HuH-7 (cell line): Measurements from ENCODE around the gene ZNF488.

Source experiments
- DNase-seq: peaks from one replicate; pipeline ENCODE4 v3.0.0; 2011; ENCODE audit warnings: low spot score

ZNF488 gene

DNA sequence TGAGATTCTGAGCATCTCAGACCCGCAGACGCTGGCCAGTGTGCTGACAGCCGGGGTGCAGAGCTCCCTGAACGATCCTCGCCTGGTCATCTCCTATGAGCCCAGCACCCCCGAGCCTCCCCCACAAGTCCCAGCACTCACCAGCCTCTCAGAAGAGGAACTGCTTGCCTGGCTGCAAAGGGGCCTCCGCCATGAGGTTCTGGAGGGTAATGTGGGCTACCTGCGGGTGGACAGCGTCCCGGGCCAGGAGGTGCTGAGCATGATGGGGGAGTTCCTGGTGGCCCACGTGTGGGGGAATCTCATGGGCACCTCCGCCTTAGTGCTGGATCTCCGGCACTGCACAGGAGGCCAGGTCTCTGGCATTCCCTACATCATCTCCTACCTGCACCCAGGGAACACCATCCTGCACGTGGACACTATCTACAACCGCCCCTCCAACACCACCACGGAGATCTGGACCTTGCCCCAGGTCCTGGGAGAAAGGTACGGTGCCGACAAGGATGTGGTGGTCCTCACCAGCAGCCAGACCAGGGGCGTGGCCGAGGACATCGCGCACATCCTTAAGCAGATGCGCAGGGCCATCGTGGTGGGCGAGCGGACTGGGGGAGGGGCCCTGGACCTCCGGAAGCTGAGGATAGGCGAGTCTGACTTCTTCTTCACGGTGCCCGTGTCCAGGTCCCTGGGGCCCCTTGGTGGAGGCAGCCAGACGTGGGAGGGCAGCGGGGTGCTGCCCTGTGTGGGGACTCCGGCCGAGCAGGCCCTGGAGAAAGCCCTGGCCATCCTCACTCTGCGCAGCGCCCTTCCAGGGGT, 35.2 kb downstream of the ZNF488 start:
- DNase-seq, result no peak

- DNase-seq, result no peak
Measured at GRCh38 chr10:47348138-47348651, 35.9 kb downstream of the ZNF488 start, which contains the start of gene RBP3. Gene RBP3, plus strand, starts transcription at chr10:47348363. Its CDS starts 122 bp downstream, at chr10:47348485.

DNA sequence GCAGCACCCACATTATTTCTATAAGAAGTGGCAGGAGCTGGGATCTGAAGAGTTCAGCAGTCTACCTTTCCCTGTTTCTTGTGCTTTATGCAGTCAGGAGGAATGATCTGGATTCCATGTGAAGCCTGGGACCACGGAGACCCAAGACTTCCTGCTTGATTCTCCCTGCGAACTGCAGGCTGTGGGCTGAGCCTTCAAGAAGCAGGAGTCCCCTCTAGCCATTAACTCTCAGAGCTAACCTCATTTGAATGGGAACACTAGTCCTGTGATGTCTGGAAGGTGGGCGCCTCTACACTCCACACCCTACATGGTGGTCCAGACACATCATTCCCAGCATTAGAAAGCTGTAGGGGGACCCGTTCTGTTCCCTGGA, 36.8 kb downstream of the ZNF488 start:
- no peak for DNase-seq

DNA sequence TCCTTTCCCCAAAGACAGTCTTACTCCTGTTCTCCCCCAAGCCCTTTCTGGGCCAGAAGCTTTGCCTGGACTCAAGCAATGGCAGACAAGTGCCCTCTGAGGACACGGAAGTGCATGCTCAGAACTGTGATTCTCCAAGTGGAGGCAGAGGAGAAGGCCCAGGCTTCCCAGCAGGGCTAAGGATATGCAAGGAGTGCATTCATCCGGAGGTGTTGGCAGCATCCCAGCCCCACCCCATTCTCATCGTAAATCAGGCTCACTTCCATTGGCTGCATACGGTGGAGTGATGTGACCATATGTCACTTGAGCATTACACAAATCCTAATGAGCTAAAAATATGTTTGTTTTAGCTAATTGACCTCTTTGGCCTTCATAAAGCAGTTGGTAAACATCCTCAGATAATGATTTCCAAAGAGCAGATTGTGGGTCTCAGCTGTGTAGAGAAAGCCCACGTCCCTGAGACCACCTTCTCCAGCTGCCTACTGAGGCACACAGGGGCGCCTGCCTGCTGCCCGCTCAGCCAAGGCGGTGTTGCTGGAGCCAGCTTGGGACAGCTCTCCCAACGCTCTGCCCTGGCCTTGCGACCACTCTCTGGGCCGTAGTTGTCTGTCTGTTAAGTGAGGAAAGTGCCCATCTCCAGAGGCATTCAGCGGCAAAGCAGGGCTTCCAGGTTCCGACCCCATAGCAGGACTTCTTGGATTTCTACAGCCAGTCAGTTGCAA, 37.4 kb downstream of the ZNF488 start:
- no peak for DNase-seq

GRCh38 chr10:47344996-47345870, 38.9 kb downstream of the ZNF488 start:
- no peak for DNase-seq

DNA sequence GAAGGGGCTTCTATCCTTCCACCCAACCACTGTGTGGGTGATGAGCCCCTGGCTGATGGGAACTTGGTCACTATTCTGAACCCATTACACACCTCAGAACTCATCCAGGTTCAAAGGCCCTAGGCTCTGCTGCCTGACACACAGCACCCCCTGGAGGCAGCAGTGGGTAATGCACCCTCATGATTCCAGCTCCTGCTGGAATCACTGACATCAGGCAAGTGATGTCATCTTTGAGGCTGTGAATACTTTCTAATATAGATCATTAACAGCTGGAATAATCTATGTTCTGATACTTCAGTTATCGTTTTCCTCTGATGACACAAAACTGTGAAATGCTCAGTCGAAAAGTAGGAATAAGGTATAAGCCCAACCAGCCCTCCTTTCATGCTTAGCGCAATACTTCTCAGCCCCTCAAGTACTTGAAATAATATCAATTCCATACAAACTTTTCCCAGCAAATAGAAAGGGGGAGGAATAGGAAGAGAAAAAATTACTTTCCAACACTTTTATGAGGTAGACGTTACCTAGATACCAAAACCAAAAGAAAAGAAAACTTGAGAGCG, 43.4 kb downstream of the ZNF488 start:
- DNase-seq, result peak; percentile 81

DNA sequence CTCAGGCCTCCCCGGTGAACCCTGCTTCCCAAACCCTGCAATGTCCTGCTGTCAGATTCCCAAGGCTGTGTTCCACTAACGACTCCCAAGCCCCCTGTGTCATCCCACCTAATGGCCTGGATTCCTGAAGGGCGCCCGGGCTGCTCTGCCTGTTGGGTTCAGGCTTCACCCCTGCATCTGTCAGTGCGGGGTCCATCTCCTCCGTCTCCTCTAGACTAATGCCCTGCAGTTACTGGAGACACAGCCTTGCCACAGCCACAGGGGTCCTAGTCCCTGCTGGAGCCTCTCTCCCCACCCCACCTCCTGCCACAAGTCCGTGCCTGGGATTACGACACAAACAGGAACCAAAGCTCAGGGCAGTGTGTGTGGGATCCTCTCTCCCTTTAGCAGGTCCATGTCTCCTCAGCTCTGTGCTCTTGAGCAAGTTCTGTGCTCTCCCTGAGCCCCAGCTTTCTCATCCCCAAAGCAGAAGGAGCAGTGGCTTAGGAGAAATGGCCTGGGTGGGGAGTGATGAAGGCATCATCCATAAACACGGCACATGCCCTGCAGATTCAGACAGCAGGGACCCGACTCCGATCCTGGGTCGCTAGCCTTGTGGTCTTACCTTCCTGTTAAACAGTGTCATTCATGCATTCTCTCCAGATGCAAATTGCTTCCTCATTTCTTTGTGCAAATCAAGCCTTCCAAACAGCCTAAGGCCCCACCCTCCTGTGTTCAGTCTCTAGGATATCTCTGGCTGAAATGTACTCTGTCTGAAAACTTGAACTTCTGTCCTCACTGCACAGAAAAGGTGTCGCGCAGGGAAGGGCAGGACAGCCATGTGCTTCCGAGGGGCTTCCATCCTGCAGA, 44.1 kb downstream of the ZNF488 start:
- DNase-seq, result no peak

GRCh38 chr10:47339186-47339735, 44.8 kb downstream of the ZNF488 start:
- DNase-seq, result no peak

DNA sequence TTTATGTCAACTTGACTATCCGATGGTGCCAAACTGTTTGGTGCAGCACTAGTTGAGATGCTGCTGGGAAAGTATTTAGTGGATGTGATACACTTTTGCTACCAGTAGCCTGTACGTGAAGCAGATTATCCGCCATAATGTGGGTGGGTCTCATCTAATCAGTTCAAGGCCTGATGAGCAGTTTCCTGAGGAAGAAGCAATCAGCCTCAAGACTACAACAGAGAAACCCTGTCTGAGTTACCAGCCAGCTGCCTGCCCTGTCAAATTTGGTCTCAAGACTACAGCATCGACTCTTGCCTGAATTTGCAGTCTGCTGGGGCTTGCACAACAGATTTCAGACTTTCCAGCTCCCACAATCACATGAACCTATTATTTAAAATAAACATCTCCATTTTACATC, 46.8 kb downstream of the ZNF488 start:
- DNase-seq, result no peak

- DNase-seq, result no peak
Measured at GRCh38 chr10:47336387-47337134, 47.5 kb downstream of the ZNF488 start.

GRCh38 chr10:47335906-47336305, 48.2 kb downstream of the ZNF488 start:
- DNase-seq, result no peak

DNA sequence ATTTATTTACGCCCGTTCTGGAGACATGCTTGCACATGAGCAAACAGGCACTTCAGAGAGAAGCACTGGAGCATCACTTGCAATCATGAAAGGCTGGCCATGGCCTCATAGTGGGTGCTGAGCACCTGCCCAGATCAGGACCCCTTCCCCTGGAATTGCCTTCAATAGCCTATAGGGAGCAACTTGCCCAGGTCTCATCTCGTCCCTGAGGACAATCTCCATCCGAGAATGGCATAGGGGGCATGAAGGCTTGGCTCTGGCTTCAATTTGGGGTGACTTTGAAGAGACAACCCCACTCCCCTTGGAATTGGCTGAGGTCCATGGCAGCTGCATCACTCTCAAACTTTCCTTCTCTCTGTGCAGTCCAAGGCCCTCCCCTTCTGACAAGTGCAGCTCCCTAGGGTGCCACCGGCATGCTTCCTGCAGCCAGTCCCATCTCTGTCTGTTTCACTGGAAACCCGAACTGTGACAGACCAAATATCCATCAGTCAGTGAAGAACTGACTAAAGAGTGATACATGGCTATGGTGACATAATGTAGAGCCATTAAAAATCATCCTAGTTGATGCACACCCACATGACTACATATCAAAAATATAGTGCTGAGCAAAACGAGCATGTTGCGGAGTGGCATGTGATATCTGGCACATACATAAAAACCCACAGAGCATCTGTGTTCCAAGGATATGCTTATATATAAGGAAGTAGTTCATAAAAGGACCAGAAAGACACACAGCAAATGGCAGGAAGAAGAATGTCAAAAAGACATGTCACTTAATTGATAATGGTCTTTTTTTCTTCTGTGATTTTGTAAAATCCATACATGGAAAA, 49.4 kb downstream of the ZNF488 start:
- DNase-seq, result no peak

DNA sequence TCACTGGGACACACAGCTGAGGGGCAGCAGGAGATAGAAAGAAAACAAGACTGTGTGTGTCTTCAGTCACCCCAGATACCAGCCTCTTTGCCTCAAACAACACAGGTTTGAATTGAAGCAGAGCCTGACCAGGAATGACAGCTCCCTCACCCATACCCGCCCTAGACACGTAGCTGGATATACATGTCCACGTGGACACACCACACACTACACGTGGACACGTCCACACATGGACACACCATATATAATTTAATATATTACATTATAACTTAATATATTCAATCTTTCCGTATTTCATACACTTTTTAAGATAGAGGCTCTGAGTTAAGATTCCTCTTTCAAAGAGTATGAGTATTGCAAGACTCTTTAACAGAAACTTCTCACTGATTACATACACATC, 50.6 kb downstream of the ZNF488 start:
- no peak for DNase-seq

DNA sequence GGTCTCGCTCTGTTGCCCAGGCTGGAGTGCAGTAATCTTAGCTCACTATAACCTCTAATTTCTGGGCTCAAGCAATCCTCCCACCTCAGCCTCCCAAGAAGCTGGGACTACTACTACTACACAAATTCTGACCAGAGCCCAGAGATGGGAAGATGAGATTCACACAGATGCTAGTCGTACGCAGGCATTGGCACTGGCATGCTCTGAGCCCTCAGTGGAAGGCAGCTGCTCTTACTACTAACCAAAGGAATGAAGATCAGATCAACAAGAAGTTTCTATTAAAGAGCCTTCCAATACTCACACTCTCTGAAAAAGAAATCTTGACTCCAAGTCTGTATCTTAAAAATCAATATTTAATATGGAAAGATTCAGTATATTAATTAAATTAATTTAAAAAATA, 51.1 kb downstream of the ZNF488 start:
- DNase-seq, result no peak

- DNase-seq, result no peak
Measured at GRCh38 chr10:47332371-47332770, 51.7 kb downstream of the ZNF488 start.

GRCh38 chr10:47331954-47332353, 52.1 kb downstream of the ZNF488 start:
- no peak for DNase-seq

DNA sequence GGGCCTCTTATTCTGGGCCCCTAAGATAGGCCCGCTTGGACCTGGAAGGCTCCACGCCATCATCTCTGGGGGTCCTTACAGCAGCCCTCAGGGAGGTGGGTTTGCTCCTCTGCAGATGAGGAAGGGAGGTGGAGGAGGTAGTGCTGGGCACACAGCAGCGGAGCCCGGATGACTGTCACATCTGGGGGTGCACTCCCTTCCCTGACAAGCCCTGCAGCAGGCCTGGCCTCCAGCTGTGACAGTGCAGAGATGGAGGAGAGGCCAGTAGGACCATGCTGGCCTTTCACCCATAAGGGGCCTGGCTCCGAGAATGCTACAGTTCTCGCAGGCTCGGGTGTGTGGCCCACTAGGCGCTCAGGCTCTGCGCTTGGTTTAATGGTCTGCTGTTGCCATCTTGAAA, 52.6 kb downstream of the ZNF488 start:
- no peak for DNase-seq

DNA sequence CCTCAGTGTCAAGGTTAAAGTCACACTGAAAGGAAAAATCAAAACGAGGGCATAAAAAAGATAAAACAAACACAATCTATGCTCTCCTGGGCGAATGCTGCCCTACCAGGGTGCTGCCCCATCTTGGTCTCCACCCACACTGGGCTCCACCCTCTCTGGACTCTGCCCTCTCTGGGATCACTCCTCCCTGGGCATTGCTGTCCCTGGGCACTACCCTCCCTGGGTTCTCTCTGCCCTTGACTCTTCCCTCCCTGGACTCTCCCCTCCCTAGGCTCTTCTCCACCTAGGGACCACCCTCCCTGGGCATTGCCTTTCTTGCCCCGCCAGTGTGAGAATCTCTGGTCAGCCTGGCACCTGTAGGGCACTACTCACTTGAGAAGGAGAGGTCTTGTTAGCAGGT, 53.3 kb downstream of the ZNF488 start:
- no peak for DNase-seq

GRCh38 chr10:47330366-47330765, 53.7 kb downstream of the ZNF488 start:
- DNase-seq, result no peak
